BE2C (cell line): ENCODE data around the gene ZNF511.

Experiments used
- DNase-seq: peaks from one replicate; pipeline ENCODE4 v3.0.0-alpha.2; 2020
- H3K27me3 ChIP-seq: fragments of 250-450 bp; sonication (Bioruptor Pico); 2 replicates; pipeline ENCODE4 v1.5.1; 2020; ENCODE audit warnings: mild to moderate bottlenecking
- H3K36me3 ChIP-seq: fragments of 250-450 bp; sonication (Bioruptor Pico); 2 replicates; pipeline ENCODE4 v1.5.1; 2020; ENCODE audit warnings: mild to moderate bottlenecking
- H3K4me1 ChIP-seq: fragments of 250-450 bp; sonication (Bioruptor Pico); 2 replicates; pipeline ENCODE4 v1.5.1; 2020
- H3K4me3 ChIP-seq: 2 replicates; pipeline ENCODE4 v1.5.1; 2011; ENCODE audit warnings: low read depth, low read length
- H3K9me3 ChIP-seq: fragments of 250-450 bp; sonication (Bioruptor Pico); 2 replicates; pipeline ENCODE4 v1.5.1; 2020
- CTCF ChIP-seq: IDR thresholded peaks from 2 replicates; pipeline ENCODE4 v1.5.1; 2012; ENCODE audit warnings: mild to moderate bottlenecking, low read depth, low read length

Gene ZNF511

DNA sequence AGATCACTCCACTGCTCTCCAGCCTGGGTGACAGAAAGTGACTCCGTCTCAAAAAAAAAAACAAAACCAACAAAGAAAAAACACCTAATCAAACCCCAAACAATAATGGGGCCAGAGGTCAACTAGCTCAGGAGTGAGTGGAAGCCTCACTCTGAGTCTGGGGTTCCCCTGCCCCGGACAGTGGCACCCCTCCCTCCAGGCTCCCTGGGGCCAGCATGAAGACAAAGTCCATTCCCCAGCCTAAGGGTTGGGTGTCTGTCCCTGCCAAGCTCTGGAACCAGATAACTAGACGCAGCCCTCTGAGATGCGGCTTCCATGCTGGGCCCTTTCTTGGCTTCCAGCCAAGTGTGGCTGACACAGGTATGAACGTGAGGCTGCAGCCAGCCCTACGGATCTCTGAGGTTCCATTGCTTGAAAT, 50.8 kb downstream of the ZNF511 start:
- Histone ChIP-seq H3K9me3 (no peaks in the 10 kb centered on the region), H3K4me1 (peaks cover 6% of the 10 kb centered on the region), H3K36me3 (no peaks in the 10 kb centered on the region), H3K27me3 (no peaks in the 10 kb centered on the region), H3K4me3 (no peak overlapping the region)
- DNase-seq = peak; percentile 54
- TF ChIP-seq CTCF = no peak

GRCh38 chr10:133359972-133360610, 51.4 kb downstream of the ZNF511 start:
- TF ChIP-seq CTCF = no peak
- DNase-seq = no peak
- H3K9me3 ChIP-seq = no peaks in the 10 kb centered on the region
- peaks cover 6% of the 10 kb centered on the region for H3K4me1 ChIP-seq
- no peak overlapping the region for H3K4me3 ChIP-seq
- H3K36me3 ChIP-seq = no peaks in the 10 kb centered on the region
- H3K27me3 ChIP-seq = no peaks in the 10 kb centered on the region

DNA sequence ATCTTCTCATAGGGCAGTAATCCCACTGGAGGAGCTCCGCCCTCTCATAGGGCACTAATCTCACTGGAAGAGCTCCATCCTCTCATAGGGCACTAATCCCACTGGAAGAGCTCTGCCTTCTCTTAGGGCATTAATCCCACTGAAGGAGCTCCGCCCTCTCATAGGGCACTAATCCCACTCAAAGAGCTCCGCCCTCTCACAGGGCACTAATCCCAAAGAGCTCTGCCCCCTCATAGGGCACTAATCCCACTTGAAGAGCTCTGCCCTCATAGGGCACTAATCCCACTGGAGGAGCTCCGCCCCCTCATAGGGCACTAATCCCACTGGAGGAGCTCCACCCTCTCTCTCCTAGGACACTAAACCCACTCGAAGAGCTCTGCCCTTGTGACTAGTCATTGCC, 52.5 kb downstream of the ZNF511 start:
- no peak overlapping the region for H3K4me3 ChIP-seq
- DNase-seq = no peak
- TF ChIP-seq CTCF = no peak
- H3K4me1 ChIP-seq = peaks cover 6% of the 10 kb centered on the region
- H3K9me3 ChIP-seq = no peaks in the 10 kb centered on the region
- H3K36me3 ChIP-seq = peaks cover 9% of the 10 kb centered on the region
- no peaks in the 10 kb centered on the region for H3K27me3 ChIP-seq

- peaks cover 6% of the 10 kb centered on the region for H3K4me1 ChIP-seq
- no peaks in the 10 kb centered on the region for H3K27me3 ChIP-seq
- H3K4me3 ChIP-seq = no peak overlapping the region
- no peaks in the 10 kb centered on the region for H3K9me3 ChIP-seq
- peaks cover 10% of the 10 kb centered on the region for H3K36me3 ChIP-seq
- no peak for DNase-seq
- no peak for TF ChIP-seq CTCF
Measured at GRCh38 chr10:133361773-133362441, 53.2 kb downstream of the ZNF511 start.
